ENCODE measurements around the gene PAPOLG.

DNA sequence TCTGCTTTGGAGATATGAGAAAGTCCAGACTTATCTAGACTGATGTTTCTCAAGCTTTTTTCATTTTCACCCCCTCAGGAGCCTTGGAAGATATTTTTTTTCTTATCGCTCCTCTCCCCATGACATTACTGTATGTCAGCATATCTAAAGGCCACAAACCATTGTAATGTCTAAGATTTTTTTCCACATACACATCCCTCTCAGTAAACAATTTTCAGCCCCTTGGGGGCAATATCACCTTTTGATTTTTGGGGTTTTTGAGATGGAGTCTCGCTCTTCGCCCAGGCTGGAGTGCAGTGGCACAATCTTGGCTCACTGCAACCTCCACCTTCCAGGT lies 65.0 kb downstream of the PAPOLG start:
- TF ChIP-seq, protein P1, sequence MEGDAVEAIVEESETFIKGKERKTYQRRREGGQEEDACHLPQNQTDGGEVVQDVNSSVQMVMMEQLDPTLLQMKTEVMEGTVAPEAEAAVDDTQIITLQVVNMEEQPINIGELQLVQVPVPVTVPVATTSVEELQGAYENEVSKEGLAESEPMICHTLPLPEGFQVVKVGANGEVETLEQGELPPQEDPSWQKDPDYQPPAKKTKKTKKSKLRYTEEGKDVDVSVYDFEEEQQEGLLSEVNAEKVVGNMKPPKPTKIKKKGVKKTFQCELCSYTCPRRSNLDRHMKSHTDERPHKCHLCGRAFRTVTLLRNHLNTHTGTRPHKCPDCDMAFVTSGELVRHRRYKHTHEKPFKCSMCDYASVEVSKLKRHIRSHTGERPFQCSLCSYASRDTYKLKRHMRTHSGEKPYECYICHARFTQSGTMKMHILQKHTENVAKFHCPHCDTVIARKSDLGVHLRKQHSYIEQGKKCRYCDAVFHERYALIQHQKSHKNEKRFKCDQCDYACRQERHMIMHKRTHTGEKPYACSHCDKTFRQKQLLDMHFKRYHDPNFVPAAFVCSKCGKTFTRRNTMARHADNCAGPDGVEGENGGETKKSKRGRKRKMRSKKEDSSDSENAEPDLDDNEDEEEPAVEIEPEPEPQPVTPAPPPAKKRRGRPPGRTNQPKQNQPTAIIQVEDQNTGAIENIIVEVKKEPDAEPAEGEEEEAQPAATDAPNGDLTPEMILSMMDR (IDR thresholded peaks at IDR 0.05) = no peak
- no peak for TF ChIP-seq POLR2A (IDR thresholded peaks at IDR 0.05)
